ENCODE measurements around the gene RALY.

DNA sequence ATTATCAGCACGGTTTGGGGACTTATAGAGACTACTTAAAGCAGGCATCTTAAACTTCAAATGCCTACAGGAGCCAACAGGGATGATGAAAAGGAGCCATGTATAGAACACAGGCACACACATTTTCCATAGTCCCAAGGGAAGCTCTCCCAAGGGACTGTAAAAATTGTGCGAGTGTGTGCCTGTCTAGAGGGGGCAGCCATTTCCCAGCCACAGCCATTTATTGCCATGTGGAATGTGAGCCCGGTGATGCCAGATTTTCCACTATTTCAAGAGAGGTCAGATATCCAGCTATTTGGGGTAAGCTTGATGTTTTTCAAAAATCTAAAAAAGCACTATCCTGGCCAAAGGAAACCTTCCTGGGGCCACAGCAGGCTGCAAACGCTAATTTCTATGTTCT, 24.1 kb upstream of the RALY start:
- TF ChIP-seq CTCF (conservative IDR thresholded peaks at IDR 0.05) (no peak), ZFX (IDR thresholded peaks at IDR 0.05) (no peak)

All from C4-2B (cell line).